ENCODE measurements around the gene PHLDA1.
"Not testable (repeated sequence)": the region's sequence is repeated elsewhere in the genome, so short reads cannot be mapped to it uniquely, and the experiment has no call there.

The PHLDA1 gene

DNA sequence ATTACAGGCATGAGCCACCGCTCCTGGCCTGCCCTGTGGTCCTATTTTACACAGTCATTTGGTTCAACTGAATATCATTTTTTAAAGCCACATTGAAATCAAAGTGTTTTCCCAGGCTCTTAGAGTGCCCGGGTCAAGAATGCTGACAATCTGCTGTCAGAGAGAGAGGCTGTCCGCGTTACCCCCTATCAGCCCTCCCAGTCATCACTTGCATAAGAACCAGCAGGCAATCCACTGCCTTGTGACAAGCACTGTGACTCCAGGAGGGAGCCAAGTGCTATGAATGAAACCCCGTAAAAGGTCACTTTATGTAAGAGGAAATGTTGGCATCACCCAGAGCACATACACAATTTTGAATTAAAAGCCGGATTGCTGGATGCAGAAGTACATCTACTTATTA lies 13.5 kb downstream of the PHLDA1 start:
- no peak for DNase-seq (ENCODE audit: low spot score)

- no peak for DNase-seq (ENCODE audit: low spot score)
Measured at GRCh38 chr12:76014007-76014406, 17.6 kb downstream of the PHLDA1 start.

DNA sequence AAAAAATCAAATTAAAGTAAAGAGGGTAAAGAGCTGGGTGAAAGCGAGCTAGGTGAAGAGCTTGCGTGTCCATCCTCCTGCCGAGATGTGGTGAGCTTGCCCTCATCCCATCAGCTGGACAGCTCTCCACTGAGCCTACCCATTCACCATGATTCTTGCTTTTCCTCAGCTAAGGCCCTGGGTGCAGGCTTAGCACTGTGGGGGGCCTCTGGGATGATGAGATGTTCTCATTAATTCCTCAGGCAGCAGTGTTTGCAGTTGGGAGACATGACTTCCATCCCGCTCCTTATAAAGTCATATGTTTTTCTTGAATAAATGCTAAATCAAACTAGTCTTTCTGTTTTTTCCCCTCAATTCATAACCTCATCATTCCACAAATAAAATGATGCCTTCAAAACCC lies 18.0 kb downstream of the PHLDA1 start:
- DNase-seq (ENCODE audit: low spot score), result no peak

GRCh38 chr12:76012644-76013043 lies 18.9 kb downstream of the PHLDA1 start:
- no peak for DNase-seq (ENCODE audit: low spot score)

DNA sequence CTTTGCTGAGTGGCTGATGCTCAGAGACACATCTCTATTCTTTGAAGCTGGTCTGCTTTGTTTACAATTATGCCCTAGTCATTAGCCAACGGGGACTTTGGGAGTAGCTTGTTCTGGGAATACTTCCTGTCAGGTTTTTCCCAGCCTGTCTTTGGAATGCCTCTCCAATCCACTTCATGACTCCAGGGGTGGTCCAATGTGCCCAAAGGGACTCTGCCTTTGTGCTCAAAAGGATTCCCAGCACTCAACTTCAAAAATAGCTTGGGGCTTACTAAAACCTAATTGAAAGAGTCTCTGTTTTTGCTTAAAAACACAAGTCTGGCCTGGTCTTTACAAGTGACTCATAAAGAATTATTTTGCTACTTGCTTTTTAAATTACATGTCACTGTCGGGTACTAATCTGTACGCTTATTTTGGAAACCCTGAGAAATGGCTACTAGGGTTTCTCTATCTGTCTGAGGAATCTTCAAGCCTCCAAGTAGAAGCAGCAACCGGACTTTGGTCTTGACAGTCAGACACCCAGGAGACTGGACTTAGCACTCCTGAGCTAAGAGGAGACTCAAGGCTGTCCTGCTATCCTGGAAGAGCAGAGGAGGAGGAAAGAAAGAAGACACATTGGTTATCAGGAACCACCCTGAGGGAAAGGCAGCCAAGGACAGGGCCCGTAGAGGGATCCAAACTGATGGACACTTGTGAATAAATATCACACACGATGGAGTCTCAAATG lies 20.7 kb downstream of the PHLDA1 start:
- DNase-seq (ENCODE audit: low spot score), result no peak

DNA sequence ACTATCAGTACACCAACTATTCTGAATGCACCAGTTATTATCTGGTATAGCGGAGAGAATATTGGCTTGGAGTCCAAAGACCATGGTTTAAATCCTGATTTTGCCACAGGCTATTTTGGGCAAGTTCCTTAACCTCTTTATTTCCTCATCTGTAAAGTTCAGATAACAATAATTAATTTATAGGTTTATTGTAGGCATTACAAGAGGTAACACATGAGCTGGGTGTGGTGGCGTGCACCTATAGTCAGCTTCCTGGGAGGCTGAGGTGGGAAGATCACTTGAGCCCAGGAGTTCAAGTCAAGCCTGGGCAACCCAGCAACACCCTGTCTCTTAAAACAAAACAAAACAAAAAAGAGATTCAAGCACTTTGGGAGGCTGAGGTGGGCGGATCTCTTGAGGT lies 23.1 kb downstream of the PHLDA1 start:
- DNase-seq (ENCODE audit: low spot score), result no peak

DNA sequence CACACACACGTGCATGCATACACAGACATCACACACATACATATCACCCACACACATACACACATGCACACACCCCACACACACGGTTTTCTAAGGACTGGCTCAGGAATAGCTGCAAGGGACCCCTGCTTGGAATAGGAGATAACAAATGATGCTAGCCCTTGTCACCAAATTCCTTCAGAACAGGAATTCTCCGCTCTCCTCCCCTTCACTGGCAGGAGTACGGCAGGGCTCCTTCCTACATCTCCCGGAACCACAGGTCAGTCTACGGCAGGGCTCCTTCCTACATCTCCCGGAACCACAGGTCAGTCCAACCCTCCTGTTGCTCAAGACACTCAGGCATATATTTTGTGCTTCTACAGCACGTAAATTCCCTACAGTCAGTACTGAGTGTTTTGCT lies 23.9 kb downstream of the PHLDA1 start:
- no peak for DNase-seq (ENCODE audit: low spot score)

DNA sequence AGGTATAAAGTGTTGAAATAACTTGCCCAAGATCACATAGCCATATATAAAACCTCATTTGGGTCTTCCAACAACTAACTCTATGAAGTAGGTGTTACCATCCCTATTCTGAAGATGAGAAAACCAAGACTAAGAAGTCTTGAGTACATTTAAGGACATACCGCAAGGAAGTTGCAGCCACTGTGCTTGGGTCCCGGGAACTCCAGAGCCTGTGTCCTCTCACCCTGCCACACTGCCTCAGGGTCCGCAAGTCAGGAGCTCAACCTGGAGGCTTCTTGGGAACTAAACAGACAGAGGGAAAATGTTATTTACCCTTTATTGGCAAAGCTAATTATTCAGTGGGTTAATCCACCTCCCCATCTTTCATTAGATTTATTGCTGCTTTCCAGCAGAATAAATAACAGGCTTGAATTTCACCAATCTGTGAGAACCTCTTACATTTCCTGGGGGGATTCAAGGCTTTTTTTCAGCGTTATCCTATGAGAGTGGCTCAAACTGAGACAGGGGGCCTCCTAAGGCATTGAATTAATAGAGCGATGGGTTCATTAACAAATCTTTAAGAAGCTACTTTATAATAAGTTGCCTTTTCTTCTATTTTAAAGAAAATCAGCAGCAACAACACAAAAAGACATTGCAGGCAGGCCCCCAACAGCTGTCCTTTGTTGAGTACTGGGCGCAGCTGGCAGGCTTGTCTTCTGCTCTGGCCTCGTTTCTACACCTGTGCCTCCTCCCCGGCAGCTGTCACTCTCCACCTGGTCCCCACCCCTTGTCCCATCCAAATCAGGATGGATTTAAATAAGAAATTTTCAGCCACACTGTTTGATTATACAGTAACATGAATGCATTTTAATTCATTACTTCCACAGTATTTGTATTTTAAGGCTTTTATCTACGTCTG lies 25.3 kb downstream of the PHLDA1 start:
- no peak for DNase-seq (ENCODE audit: low spot score)

- no peak for DNase-seq (ENCODE audit: low spot score)
Measured at GRCh38 chr12:76003355-76003638, 28.3 kb downstream of the PHLDA1 start.

DNA sequence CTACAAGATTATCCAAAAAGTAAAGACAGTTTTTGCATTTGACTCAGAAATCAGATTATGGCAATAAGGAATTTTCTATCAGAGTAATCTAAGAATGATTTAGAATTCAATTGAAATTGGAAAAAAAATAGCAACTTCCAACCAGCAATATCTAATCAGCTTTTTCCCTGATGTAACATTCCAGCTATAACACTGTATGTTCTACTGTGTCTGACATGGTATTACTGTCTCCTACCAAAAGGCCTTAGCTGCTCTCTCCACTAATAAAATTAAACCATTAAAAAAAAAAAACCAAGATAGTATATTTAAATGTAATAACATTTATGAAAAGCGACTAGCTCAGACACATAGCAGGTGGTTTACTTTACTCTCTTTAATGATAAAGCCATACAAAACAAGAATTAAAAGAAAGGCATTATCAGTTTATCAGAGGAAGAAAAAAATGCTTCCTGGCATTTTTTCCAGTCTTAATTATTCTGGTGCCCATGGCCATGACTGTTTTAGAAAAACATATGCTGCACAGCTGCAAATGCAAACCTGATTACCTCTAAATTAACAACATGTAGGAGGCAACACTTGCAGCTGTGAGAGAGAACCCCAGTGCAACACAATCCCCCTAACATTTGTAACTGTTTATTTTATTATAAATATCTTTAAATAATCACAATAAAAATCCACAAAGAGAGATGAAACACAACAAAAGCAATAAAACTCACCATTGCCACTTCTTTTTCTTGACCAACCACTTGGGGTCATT lies 28.8 kb downstream of the PHLDA1 start:
- no peak for DNase-seq (ENCODE audit: low spot score)

DNA sequence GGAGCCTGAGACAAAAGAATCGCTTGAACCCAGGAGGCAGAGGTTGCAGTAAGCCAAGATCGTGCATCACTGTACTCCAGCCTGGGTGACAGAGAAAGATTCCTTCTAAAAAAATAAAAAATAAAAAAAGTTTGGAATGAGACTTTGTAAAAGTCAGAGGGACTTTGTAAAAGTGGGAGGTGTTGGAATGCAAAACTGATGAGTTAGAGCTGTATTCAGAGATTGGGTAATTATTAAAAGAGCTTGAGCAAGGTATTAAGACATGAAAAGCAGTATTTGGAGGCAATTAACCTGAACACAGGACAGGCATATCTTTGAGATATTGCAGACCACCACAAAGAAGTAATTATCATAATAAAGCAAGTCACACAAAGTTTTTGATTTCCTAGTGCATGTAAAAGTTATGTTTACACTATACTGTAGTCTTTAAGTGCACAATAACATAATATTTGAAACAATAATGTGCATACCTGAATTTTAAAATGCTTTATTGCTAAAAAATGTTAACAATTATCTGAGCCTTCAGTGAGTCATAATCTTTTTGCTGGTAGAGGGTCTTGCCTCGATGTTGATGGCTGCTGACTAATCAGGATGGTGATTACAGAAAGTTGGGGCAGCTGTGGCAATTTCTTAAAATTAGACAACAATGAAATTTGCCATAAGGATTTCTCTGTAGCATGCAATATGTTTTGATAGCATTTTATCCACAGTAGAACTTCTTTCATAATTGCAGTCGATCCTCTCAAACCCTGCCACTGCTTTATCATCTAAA lies 33.1 kb downstream of the PHLDA1 start:
- DNase-seq (ENCODE audit: low spot score), result no peak

GRCh38 chr12:75997658-75998057 lies 33.9 kb downstream of the PHLDA1 start:
- no peak for DNase-seq (ENCODE audit: low spot score)

GRCh38 chr12:75996861-75997447 lies 34.6 kb downstream of the PHLDA1 start:
- no peak for DNase-seq (ENCODE audit: low spot score)

DNA sequence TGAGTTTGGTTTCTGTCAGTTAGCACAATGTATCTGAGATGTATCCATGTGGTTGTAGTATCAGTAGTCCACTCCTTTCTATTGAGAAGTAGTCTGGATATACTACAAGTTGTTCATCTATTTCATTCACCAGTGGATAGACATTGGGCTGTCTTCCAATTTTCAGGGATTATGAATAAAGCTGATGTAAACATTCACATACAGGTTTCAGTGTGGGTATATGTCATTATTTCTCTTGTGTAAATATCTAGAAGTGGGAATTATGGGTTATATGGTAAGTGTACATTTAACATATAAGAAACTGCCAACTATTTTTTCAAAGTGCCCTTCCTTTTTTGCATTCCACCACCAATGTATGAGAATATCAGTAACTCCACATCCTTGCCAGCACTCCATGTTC lies 35.9 kb downstream of the PHLDA1 start:
- no peak for DNase-seq (ENCODE audit: low spot score)

GRCh38 chr12:75994069-75994740 lies 37.4 kb downstream of the PHLDA1 start:
- DNase-seq (ENCODE audit: low spot score), result no peak

DNA sequence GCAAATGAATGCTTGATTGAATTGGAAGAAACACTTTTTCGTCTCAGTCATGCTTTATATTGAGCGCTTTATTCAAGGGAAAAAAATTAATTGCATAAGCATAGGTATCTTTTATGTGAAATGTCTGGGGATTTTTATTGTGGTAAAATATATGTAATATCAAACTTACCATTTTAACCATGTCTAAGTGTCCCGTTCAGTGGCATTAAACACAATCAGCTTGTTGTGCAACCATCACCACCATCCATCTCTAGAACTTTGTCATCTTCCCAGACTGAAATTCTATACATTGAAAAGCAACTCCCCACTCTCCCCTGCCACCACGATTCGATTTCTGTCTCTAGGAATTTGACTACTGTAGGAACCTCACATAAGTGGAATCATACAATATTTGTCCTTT lies 39.8 kb downstream of the PHLDA1 start:
- DNase-seq (ENCODE audit: low spot score), result no peak

DNA sequence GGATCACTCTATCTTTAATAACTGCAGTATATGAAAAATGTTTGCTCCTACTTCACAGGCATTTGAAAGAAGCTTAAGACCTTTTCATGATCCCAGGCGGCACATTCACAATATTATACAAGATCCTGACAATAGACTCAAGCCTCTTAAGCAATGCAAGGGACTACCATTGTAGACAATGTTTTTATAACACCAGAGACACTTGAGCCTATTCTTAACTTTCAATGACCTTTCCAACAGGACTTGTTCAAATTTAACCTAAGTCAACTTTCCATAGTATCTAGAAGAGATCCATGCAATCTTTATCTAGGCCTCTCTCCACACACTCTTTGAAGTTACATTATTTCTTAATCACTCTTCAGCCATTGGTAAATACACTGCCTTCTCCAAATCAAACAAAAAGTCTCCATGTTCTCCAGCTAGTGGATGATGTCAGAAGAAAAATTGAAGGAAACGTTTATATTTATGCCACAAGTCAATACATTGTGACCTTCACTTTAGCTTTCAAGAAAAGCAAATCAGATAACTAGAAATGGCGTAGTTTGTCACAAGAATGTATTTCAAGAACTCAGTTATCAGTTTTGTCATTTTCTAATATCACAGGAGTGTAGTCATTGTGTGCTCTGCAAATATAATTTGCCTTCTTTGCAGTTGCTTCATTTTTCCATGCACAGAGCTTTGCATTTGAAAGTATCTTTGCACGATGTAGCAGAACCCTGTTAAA lies 41.2 kb downstream of the PHLDA1 start:
- no peak for DNase-seq (ENCODE audit: low spot score)

DNA sequence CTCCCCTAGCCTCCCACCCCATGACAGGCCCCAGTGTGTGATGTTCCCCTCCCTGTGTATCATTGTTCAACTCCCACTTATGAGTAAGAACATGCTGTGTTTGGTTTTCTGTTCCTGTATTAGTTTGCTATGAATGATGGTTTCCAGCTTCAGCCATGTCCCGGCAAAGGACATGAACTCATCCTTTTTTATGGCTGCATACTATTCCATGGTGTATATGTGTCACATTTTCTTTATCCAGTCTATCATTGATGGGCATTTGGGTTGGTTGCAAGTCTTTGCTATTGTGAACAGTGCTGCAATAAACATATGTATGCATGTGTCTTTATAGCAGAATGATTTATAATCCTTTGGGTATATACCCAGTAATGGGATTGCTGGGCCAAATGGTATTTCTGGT lies 43.9 kb downstream of the PHLDA1 start:
- not testable (repeated sequence) for DNase-seq (ENCODE audit: low spot score)

- DNase-seq (ENCODE audit: low spot score), result no peak
Measured at GRCh38 chr12:75986001-75986746, 45.4 kb downstream of the PHLDA1 start.

GRCh38 chr12:75985566-75985965 lies 46.0 kb downstream of the PHLDA1 start:
- no peak for DNase-seq (ENCODE audit: low spot score)
